ENCODE results near the gene BMPR1A.
"Not testable (repeated sequence)": the region's sequence is repeated elsewhere in the genome, so short reads cannot be mapped to it uniquely, and the experiment has no call there.

Gene BMPR1A

DNA sequence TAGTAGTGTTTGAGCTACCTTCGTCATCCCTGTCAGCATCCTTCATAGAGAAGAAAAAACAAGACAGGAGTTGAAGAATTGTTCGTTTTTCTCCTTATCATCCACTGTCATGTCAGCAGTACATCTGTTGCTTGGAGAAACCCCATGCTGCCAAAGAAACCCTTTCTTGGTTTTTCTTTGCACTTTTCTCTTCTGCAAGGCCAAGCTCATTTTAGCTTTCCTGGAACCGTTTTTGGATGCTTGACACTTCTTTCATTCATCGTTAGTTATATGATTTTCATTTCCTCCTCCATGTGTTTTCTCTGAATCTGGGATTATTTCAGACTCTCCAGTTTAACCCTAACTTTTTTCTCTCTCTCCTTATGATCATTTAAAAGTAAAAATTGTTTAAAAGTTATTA is 142.1 kb downstream of the BMPR1A start:
- no peak for DNase-seq

DNA sequence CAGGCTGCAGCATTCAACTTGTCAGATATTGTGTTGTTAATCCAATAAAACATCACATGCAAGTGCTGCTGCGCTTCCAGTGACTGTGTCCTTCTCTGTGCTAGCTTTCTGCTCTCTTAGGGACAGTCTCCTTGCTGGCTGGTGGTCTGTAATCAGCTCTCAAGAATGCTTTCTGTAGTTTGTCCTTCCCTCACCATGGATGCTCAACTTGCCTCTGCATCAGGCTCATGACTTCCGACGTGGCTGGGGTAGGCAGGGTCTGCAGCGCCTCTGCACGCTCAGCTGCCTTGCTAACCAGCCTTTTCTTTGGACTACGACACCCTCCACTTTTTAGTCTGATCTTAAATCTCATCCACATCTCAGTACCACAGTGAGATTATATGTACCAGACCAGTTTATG is 142.7 kb downstream of the BMPR1A start:
- DNase-seq: no peak

DNA sequence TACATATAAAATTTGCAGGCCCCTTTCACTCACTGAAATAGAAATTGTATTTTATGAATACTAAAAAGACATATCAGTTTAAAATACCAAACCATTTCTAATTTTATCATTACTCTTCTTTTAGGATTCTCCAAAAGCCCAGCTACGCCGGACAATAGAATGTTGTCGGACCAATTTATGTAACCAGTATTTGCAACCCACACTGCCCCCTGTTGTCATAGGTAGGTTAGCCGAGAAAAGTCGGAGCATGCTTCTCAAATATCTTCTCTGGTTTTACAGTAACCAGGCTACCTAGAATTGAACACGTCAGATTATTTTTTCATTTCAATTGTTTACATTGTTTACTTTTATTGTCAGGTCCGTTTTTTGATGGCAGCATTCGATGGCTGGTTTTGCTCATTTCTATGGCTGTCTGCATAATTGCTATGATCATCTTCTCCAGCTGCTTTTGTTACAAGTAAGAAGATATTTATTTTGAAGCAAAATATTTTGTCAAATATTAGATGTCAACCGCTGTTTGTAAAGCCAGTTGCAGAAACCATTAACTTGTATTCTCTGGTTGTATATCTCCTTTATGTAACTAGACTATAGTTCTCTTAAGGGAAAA is 143.4 kb downstream of the BMPR1A start:
- DNase-seq: peak; percentile 42

DNA sequence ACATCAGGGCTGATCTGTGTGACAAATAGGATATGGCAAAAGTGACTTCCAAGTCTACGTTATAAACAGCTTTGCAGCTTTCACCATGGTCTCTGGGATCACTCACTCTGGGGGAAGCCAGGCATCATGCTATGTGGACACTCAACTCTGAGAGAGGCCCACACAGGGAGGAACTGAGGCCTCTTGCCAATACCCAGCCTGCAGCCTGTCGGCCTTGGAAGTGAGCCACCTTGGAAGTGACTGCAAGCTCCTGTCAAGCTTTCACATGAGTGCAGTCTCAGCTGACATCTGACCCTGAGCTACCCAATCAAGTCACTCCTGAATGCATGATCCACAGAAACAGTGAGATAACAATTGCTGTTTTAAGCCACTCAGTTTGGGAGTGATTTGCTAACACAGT is 144.5 kb downstream of the BMPR1A start:
- DNase-seq: no peak

DNA sequence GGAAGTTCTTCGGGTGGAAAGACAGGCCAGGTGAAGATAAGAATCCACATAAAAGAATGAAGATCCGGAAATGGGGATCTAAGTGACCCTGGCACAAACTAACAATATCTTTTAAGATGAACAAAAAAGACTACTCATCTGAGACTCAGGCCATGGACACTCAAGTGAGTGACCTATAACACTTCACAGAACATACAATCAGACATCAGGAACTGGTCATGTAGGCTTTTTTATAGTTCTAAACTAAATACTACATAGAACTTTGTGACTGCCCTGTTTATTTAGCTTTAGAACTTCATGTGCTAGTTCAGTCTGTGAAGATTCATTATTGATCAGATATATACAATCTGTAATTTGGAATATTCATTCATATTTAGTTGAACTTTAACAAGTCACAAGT is 148.2 kb downstream of the BMPR1A start:
- no peak for DNase-seq

DNA sequence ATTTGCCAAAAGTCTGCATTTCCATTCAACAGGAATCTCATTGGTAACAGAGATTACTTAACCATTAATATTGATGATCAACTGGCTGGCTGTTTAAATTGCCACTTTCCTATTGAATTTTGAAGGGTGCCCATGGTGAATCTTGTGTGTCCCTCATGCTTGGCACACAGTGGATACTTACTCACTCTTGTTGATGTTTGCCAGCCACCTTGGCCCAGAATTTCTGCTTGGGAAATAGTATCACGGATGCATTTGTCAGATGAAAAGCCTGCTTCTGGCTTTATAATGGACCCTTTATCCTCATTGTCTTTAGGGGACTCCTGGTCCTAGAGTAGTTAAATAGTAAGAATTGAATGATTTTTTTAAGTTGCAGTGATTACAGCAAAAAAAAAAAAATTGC is 149.0 kb downstream of the BMPR1A start:
- no peak for DNase-seq

DNA sequence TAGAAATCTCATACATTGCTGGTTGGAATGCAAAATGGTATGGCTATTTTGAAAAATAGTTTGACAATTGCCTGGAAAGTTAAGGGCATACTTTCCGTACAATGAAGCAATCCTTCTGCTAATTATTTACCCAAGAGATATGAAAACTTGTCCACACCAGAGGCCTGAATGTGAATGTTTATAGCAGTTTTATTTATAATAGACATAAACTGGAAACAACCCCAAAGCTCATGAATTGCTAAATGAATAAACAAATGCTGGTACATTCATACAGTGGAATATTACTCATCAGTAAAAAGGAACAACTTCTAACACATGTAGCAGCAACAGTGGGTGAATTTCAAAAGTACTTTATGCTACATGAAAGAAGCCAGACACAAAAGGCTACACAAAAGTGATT is 158.3 kb downstream of the BMPR1A start:
- no peak for DNase-seq

DNA sequence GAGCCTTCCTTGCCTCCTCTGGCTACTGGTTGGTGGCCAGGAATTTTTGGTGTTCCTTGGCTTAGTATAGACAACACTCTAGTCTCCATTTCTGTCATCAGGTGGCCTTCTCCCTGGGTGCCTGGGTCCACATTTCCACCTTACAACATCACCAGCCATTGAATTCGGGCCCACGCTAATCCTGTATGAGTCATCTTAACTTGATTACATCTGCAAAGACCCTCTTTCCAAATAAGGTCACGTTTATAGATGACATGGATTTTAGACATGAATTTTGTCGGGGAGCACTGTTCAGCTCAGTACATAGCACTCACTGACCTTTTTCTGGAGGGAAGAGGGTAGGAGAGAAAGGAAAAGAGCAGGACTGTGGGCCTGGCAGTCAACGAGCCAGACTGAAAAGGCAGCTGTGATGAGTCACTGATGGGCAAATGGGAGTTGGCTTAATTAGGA is 161.6 kb downstream of the BMPR1A start:
- no peak for DNase-seq

DNA sequence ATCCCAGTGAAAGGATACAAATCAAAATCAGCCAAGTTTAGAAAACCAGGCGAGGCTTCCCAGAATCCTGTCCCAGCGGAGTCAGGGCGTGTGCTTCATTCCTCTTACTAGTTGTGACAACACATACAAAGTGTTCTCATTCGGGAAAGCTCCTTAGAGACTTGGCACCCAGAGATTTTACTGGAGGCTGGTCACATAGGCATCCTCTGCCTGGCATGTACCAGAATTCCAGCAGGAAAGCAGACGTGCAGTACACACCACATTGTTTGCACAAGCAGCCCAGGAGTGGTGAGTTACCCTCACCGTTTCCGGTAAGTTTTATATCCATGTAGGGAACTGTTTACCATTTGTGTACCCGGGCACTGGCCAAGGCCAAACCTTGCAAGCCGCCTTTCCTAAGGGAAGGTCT is 166.1 kb downstream of the BMPR1A start:
- DNase-seq: no peak

DNA sequence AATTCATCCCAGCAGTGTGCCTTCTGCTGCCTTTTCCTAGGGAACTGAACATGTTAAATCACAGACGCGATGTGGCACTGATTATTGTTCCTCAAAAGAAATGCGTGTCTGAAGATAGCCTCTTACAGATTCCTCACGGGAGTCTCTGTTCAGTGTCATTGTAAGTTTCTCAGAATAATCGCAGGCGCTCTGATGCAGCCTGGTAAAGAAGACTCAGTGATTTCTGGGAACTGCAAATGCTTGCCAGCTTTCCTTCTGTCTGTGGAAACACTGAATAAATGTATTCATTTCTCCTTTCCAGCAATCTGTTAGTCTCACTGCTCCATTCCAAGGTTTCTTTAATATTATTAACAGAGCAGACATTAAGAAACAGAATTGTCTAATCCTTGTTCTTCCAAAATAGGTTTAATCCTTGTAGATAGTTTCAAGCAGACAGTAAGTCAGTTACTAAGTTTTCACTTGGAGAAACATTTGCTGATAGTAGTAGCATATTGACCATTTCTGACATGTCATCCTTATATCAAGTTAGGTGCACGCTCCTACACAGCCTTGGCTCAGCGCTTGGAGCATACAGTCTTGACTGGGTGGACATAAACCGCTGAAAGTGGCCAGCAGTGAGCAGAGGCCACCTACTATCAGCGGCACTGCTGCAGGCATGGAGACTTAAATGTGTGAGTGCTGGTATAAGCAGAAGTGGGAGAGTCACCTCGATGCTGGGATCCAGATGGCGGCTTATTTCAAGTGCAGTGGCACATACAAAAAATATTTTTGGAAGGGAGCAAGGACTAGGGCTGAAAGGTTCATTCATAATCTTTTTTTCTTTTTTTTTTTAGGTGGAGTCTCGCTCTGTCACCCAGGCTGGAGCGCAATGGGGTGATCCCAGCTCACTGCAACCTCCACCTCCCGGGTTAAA is 173.3 kb downstream of the BMPR1A start:
- DNase-seq: no peak

DNA sequence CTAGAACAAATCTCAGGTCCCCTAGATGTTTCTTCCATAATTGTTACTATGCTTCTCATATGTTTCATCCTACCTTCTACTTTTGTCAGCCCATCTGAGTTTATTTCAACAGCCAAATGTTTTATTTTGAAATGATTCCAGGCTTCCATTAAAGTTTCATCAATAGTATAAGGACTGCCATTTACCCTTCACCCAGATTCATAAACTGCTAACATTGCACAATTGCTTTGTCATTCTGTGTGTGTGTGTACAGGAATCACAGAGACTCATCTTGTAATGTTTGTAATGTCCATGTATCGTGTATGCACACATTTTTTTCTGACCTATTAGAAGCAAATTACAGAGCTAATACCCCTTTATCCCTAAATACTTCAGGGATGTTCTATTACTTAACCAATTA is 175.5 kb downstream of the BMPR1A start:
- DNase-seq: no peak

DNA sequence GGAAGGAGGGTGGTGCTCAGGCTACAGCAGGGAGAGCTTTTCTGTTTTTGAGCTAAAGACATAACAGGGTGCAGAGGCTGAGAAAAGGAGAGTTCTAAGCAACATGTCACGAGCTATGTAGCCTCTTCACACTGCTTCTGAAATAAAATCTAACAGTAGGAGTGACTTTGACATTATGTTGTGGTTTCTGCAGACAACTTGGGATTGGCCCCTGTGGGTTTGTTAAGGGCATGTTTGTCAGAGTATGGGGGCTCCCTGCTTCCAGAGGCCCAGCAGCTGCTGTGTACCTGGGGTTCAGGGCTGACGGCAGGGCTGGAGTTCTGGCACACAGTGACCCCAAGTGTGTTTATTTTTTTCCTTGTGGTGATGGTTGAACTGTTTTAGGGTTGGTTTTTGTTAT is 176.3 kb downstream of the BMPR1A start:
- no peak for DNase-seq

DNA sequence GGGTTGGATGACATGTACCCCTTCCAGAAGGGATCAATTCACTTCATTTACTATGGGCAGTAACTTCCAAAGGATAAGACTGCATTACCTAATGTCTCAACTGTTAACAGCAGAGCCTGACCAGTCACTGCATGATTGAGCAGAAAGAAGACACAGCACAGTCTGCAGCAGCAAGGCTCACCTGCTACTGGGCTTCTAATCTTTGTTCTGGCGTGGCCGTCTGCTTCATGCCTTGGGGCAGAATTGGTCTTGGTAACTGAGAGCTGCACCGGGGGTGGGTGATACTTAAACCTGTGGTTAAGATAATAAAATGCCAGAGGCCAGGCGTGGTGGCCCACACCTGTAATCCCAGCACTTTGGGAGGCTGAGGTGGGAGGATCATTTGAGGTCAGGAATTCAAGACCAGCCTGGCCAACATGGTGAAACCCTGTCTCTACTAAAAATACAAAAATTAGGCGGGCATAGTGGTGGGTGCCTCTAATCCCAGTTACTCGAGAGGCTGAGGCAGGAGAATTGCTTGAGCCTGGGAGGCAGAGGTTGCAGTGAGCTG is 177.8 kb downstream of the BMPR1A start:
- DNase-seq: not testable (repeated sequence)

DNA sequence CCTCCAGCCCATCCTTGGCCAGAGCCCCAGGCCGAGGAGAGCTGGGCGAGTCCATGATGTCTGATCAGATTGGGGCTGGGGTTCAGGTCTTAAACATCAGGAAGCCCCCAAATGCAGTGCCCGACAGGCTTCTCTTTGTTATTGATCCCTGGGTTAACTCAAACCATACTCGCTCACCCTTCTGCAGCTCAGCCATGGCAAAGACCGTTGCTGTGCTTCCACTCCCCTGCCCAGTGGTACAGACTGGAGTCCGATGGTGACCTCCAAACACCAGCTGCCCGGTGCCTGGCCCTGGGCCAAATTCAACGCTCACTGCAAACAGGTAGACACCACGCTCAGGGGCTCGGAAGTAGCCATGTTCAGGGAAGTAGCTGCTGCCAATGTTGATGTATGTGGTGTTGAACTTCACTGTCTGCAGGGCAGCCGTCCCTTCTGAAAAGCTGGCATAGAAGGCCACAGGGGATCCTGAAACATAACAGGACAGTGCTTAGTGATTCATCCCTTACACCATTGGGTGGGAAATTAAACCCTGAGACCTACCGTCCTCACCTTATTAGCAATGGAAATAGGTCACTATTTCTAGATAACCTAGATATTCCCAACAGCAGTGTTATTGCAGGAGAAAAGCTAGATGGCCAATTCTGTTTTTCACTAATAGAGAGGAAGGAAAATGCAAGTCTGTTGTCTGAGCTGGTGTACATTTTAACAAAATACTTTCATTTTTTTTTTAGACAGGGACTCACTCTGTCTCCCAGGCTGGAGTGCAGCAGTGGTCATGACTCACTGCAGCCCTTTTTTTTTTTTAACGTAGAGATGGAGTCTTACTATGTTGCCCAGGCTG is 180.5 kb downstream of the BMPR1A start:
- no peak for DNase-seq

DNA sequence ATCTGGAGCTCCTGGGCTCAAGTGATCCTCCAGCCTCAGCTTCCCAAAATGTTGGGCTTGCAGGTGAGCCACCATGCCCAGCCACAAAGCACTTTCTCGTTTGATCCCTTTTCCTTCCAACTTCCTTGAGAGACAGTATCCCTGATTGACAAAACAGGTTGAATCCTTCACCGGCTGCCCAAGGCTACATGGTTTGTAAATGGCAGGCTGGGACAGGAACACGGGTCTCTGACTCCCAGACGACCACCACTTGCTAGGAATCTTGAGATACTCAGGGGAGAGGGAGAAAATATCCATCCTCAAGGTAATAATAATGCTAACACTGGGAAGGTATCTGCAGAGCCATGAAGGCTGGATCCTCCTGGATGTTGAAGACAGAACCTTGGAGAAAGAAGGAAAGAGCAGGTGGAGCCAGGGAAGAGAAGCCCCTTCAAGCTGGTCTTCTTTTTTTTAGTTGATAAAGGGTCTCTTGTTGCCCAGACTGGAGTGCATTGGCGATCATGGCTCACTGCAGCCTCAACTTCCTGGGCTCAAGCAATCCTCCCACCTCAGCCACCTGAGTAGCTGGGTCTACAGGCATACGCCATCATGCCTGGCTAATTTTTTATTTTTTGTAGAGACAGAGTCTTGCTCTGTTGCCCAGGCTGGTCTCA is 181.2 kb downstream of the BMPR1A start:
- DNase-seq: no peak

DNA sequence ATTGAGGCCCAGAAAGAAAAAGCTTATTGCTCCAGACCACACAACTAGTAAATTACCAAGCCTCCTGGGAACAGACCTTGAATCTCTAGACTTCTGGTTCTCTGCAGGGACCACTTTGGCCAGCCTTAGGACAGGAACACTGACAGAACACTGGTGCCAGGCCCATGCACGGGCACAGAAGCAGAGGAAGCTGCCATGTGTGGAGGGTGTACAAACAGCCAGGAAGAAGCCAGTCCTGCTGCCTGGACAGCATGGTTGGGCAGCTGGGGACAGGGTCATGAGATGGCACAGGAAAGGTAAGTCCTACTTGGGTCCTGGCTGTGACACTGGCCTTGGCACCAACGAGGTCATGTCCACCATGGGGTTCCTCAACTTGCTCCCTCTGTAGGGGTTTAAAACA is 181.8 kb downstream of the BMPR1A start:
- no peak for DNase-seq

DNA sequence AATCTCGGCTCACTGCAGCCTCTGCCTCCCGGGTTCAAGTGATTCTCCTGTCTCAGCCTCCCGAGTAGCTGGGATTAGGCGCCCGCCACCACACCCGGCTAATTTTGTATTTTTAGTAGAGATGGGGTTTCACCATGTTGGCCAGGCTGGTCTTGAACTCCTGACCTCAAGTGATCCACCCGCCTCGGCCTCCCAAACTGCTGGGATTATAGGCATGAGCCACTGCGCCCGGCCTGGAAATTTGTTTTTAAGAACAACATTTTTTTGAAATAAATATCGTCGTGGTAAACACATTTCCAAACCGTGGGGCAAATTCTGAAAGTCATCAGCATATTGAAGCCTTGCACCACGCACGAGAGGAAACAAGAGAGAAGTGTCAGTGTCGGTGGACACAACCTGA is 183.7 kb downstream of the BMPR1A start:
- DNase-seq: not testable (repeated sequence)

DNA sequence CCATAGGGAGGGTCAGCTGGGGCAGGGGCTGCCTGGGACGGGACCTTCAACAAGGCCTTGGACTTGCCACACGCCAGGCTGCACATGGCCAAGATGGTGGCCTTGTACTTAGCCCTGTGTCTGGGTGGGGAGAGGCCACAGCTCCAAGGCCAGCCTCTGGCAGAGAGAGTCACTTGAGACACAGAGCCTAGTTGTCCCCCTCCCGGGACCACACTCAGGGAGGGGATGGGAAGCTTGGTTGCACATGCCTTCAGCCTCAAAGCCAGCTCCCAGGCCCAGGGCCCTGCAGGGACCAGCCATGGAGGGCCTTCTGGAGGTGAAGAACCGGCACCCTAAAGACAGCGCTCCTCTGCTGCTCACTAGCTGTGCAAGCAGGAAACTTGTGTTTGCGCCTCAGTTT is 184.3 kb downstream of the BMPR1A start:
- no peak for DNase-seq

DNA sequence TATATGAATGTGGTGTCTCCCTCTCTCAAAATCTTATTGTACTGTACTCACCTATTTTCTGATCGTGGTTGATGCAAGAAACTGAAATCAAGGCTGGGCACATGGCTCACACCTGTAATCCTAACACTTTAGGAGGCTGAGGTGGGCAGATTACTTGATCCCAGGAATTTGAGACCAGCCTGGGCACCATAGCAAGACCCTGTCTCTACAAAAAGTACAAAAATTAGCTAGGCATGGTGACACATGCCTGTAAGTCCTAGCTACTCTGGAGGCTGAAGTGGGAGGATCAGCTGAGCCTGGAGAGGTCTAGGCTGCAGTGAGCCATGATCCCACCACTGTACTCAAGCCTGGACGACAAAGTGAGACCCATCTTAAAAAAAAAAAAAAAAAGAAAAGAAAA is 185.0 kb downstream of the BMPR1A start:
- DNase-seq: no peak

DNA sequence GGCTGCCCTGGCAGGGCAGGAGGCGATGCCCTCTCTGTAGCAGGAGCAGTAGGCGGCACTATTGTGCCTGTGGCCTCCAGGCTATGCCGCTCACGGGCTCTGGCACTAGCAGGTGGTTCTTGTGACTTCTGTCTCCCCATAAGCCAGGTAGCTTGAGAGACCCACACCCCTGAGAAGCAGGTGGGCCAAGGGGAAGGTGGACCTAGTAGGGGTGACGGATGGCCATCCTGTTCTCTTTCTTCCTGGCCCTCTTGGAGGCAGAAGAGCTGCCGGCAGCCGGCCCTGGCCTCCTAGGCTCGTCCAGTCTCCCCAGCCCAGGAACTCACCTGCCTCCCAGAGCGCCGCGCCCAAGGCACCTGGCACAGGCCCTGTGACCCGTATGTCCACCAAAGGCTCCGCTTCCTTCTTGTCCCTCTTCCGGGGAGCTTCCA is 185.6 kb downstream of the BMPR1A start:
- DNase-seq: no peak

DNA sequence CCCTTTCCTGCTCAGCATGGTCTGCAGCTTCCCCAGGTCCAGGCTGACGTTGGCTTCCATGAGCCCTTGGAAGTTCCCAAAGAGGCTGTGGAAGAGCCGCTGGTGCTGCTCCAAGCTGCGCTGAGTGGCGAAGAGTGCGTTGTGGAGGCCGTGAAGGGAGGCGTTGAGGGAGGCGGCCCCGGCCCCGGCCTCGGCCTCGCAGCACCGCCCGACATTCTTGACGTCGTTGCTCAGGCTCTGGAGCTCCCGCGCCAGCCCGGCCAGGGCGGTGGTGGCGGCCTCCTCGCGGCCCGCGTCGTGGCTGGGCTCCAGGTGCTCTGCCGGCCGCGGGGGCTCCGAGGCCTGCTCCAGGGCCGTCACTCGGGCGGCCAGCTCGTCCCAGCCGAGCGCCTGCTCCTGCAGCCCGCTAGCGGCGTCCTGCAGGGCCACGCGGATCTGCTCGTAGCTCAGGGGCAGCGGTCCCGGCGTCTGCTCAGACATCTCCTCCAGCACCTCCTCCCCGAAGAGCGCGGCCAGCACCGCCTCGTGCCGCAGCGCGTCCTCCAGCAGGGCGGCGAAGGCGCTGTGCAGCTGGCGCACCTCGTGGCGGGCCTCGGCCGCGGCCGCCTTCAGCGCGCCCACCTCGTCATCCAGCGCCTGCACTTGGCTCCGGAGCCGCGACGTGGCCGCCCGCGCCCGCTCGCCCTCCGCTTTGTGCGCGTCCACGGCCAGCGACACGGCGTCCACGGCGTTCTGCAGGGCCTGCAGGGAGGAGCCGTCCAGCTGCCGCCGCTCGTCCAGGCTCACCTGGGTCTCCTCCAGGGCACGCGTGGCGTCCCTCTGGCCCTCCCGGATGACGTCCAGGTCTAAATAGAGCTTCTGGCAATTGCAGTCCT is 186.3 kb downstream of the BMPR1A start:
- DNase-seq: no peak

Measured in DMS153 (cell line).